PC-9 (cell line): ENCODE measurements around the gene MGAT3. TPM values are rescaled to one million over a fixed set of nuclear protein-coding genes. Genes with fewer than 3 reads are reported as not detected.

Source experiments
- Bru-seq: library from RNA; stranded (reverse); fragments of 400-500 nt; gene quantifications from one replicate; lab custom pipeline; 2021; lab: Mats Ljungman, UMichigan
- BruChase-seq, 2 experiments: library from RNA; stranded (reverse); fragments of 400-500 nt; gene quantifications; one replicate each; lab custom pipeline; 2021; lab: Mats Ljungman, UMichigan
- BruUV-seq: library from RNA; stranded (reverse); fragments of 400-500 nt; replicated peaks from 2 replicates; lab custom pipeline; 2021; lab: Mats Ljungman, UMichigan
- CTCF ChIA-PET: fragments of 300-600 bp; sonication (Branson Sonifier 250); formaldehyde crosslinking; loops from one replicate; lab custom pipeline; 2022; ENCODE audit warnings: antibody characterized with exemption; lab: Charles Lee
- POLR2A ChIA-PET: fragments of 300-600 bp; sonication (Branson Sonifier 250); formaldehyde crosslinking; loops from one replicate; lab custom pipeline; 2022; ENCODE audit warnings: antibody characterized with exemption; ENCODE audit not compliant: unreplicated experiment; lab: Charles Lee
- DNase-seq, 2 experiments: peaks; one replicate each; pipeline versions ENCODE4 v3.0.0 to v3.0.0-alpha.2; 2015 to 2022; ENCODE audit warnings: mixed read lengths in 1 of 2
- H2AFZ ChIP-seq: fragments of 200-600 bp; sonication (generic); 2 replicates; pipeline ENCODE4 v1.8.1; 2017; ENCODE audit warnings: antibody characterized with exemption
- H3F3A ChIP-seq: fragments of 200-600 bp; sonication (generic); 2 replicates; pipeline ENCODE4 v1.8.1; 2017; ENCODE audit warnings: antibody characterized with exemption, mild to moderate bottlenecking, low read depth; ENCODE audit not compliant: insufficient read depth
- H3K27ac ChIP-seq: fragments of 200-600 bp; sonication (generic); 2 replicates; pipeline ENCODE4 v1.6.1; 2016; ENCODE audit warnings: mixed run types
- H3K27me3 ChIP-seq: fragments of 200-600 bp; sonication (generic); 2 replicates; pipeline ENCODE4 v1.6.1; 2016; ENCODE audit warnings: low read depth, mixed run types; ENCODE audit not compliant: insufficient read depth
- H3K36me3 ChIP-seq: fragments of 200-600 bp; sonication (generic); 2 replicates; pipeline ENCODE4 v1.6.1; 2016; ENCODE audit warnings: low read depth, mixed run types
- H3K4me1 ChIP-seq: fragments of 200-600 bp; sonication (generic); replicated peaks from 2 replicates; pipeline ENCODE4 v1.6.1; 2016; ENCODE audit warnings: mixed run types; ENCODE audit not compliant: insufficient read depth
- H3K4me2 ChIP-seq: fragments of 200-600 bp; sonication (generic); 2 replicates; pipeline ENCODE4 v1.6.1; 2017; ENCODE audit warnings: mixed run types
- H3K4me3 ChIP-seq: fragments of 200-600 bp; sonication (generic); 2 replicates; pipeline ENCODE4 v1.6.1; 2016; ENCODE audit warnings: mixed run types
- H3K79me2 ChIP-seq: fragments of 200-600 bp; sonication (generic); 2 replicates; pipeline ENCODE4 v1.6.1; 2017; ENCODE audit warnings: low read depth, mixed run types
- H3K9me2 ChIP-seq: fragments of 200-600 bp; sonication (generic); 2 replicates; pipeline ENCODE4 v1.8.1; 2017; ENCODE audit warnings: mild to moderate bottlenecking; ENCODE audit not compliant: insufficient read depth
- H3K9me3 ChIP-seq: fragments of 200-600 bp; sonication (generic); 2 replicates; pipeline ENCODE4 v1.8.1; 2016; ENCODE audit warnings: low read depth; ENCODE audit not compliant: insufficient read depth
- H4K20me1 ChIP-seq: fragments of 200-600 bp; sonication (generic); 2 replicates; pipeline ENCODE4 v1.8.1; 2017; ENCODE audit not compliant: insufficient read depth
- CTCF ChIP-seq: fragments of 200-600 bp; sonication (generic); conservative IDR thresholded peaks from 2 replicates; pipeline ENCODE4 v1.6.1; 2017; ENCODE audit warnings: mixed run types, antibody characterized with exemption, mild to moderate bottlenecking, moderate library complexity
- EZH2 ChIP-seq: fragments of 200-600 bp; sonication (generic); IDR thresholded peaks from 2 replicates; pipeline ENCODE4 v1.8.0; 2017; ENCODE audit warnings: antibody characterized with exemption, low read depth
- intact Hi-C: fragments of 100-400 bp; cut with micrococcal nuclease; formaldehyde crosslinking; loops from one replicate; pipeline ENCODE4 v1.10.0; 2022; ENCODE audit not compliant: unreplicated experiment
- long read RNA-seq: library from polyadenylated mRNA; stranded (forward); transcript quantifications from one replicate; pipeline ENCODE4 v2.0.0, GENCODE V29; 2022
- total RNA-seq: library from RNA; stranded (reverse); gene quantifications from 2 replicates; pipeline ENCODE4 v1.2.3, GENCODE V29; 2021

Gene MGAT3
- total RNA-seq (not detected in 2 replicates), Bru-seq, nascent RNA (percentile 6 among the genes with signal in this experiment), BruChase-seq, experiment 1, labeled RNA remaining after a 2-hour chase (percentile 5 among the genes with signal in this experiment), BruChase-seq, experiment 2, labeled RNA remaining after a 6-hour chase (percentile 7 among the genes with signal in this experiment)
- long read RNA-seq: 0 reads

GRCh38 chr22:39456522-39457197 lies at the start of gene MGAT3:
MGAT3 (plus strand) TSS chr22:39457012; CDS start chr22:39487348, 30,336 bp downstream.
- H4K20me1 ChIP-seq: no peaks in the 10 kb centered on the region
- H2AFZ ChIP-seq: no peak within 1 kb of the TSS
- peaks cover 26% of the 10 kb centered on the region for H3F3A ChIP-seq
- H3K9me2 ChIP-seq: no peaks in the 10 kb centered on the region
- no peaks in the 10 kb centered on the region for H3K36me3 ChIP-seq
- ChIA-PET POLR2A (no interaction called here), CTCF (no interaction called here)
- DNase-seq: no peak
- H3K27ac ChIP-seq: no peak within 1 kb of the TSS
- no TSS peak for BruUV-seq
- no peak within 1 kb of the TSS for H3K4me3 ChIP-seq
- H3K4me2 ChIP-seq: no peak within 1 kb of the TSS
- peaks cover 6% of the 10 kb centered on the region for H3K27me3 ChIP-seq
- H3K4me1 ChIP-seq: peaks cover 20% of the 10 kb centered on the region
- TF ChIP-seq EZH2 (no peak), CTCF (no peak)
- no peaks in the 10 kb centered on the region for H3K9me3 ChIP-seq
- intact Hi-C loops: no loop called here
- H3K79me2 ChIP-seq: no peaks in the 10 kb centered on the region

- H3K4me3 ChIP-seq: no peak overlapping the region
- no peaks in the 10 kb centered on the region for H3K9me2 ChIP-seq
- H3K27me3 ChIP-seq: no peaks in the 10 kb centered on the region
- no peak overlapping the region for H3K4me2 ChIP-seq
- peaks cover 18% of the 10 kb centered on the region; the same call in 1 of the 2 replicates for H4K20me1 ChIP-seq
- BruUV-seq: no TSS peak
- intact Hi-C loops: no loop called here
- POLR2A ChIA-PET: no interaction called here
- H3K4me1 ChIP-seq: no peaks in the 10 kb centered on the region
- no peaks in the 10 kb centered on the region for H3K9me3 ChIP-seq
- peaks cover 9% of the 10 kb centered on the region; the same call in 1 of the 2 replicates for H3F3A ChIP-seq
- TF ChIP-seq EZH2 (no peak), CTCF (no peak)
- H3K36me3 ChIP-seq: no peaks in the 10 kb centered on the region
- no peak overlapping the region for H2AFZ ChIP-seq
- no peak for DNase-seq
- CTCF ChIA-PET: no interaction called here
- no peak overlapping the region for H3K27ac ChIP-seq
- 0 out of 2 replicates have a peak, but pooled peaks cover 9% of the 10 kb centered on the region for H3K79me2 ChIP-seq
These were observed 48.6 kb upstream of the MGAT3 start for GRCh38 chr22:39408173-39408572.

- peaks cover 9% of the 10 kb centered on the region; the same call in 1 of the 2 replicates for H3F3A ChIP-seq
- H3K4me1 ChIP-seq: no peaks in the 10 kb centered on the region
- peaks cover 21% of the 10 kb centered on the region; the same call in 1 of the 2 replicates for H4K20me1 ChIP-seq
- H3K27me3 ChIP-seq: no peaks in the 10 kb centered on the region
- DNase-seq: no peak
- no peak overlapping the region for H3K4me3 ChIP-seq
- no TSS peak for BruUV-seq
- H3K9me2 ChIP-seq: no peaks in the 10 kb centered on the region
- H2AFZ ChIP-seq: no peak overlapping the region
- H3K27ac ChIP-seq: no peak overlapping the region
- CTCF ChIA-PET: no interaction called here
- H3K9me3 ChIP-seq: no peaks in the 10 kb centered on the region
- TF ChIP-seq EZH2 (no peak), CTCF (no peak)
- H3K4me2 ChIP-seq: no peak overlapping the region
- POLR2A ChIA-PET: no interaction called here
- 0 out of 2 replicates have a peak, but pooled peaks cover 9% of the 10 kb centered on the region for H3K79me2 ChIP-seq
- intact Hi-C loops: no loop called here
- H3K36me3 ChIP-seq: no peaks in the 10 kb centered on the region
These were observed 48.0 kb upstream of the MGAT3 start for GRCh38 chr22:39408807-39409206.
